ENCODE results near the gene OR51F2. TPM values are rescaled to one million over a fixed set of nuclear protein-coding genes. Genes with fewer than 3 reads are reported as not detected.

OR51F2 gene
- total RNA-seq, 1 experiment from 2014 or later, result not detected

DNA sequence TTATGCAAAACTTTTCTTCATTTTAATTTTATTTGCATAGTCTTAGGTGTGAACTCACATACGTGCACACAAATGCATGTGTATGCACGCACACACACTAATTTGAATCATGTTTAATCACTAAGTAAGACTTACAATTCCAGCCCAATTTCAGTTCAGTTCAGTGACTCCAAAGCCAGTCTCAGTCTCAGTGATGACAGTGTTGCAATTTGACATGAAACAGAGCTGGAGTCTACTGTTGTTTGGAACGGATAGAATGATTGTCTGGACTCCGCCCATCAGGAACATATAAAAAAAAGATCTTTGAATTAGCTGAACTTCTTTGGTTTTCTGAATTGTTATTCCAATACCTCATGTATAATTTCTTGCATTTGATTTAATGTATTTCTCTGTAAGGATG lies 42.8 kb downstream of the OR51F2 start:
- ChIA-PET POLR2A (no interaction called here), CTCF (no interaction called here)
- TF ChIP-seq, protein P1, sequence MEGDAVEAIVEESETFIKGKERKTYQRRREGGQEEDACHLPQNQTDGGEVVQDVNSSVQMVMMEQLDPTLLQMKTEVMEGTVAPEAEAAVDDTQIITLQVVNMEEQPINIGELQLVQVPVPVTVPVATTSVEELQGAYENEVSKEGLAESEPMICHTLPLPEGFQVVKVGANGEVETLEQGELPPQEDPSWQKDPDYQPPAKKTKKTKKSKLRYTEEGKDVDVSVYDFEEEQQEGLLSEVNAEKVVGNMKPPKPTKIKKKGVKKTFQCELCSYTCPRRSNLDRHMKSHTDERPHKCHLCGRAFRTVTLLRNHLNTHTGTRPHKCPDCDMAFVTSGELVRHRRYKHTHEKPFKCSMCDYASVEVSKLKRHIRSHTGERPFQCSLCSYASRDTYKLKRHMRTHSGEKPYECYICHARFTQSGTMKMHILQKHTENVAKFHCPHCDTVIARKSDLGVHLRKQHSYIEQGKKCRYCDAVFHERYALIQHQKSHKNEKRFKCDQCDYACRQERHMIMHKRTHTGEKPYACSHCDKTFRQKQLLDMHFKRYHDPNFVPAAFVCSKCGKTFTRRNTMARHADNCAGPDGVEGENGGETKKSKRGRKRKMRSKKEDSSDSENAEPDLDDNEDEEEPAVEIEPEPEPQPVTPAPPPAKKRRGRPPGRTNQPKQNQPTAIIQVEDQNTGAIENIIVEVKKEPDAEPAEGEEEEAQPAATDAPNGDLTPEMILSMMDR (IDR thresholded peaks at IDR 0.05; ENCODE audit: unreplicated experiment), result no peak
- Mint-ChIP-seq H3K27me3 (ENCODE audit: insufficient read depth, unreplicated experiment) (peaks cover 13% of the 10 kb centered on the region), H3K9me3 (ENCODE audit: unreplicated experiment) (peaks cover 16% of the 10 kb centered on the region), H3K27ac (ENCODE audit: low read depth, unreplicated experiment) (no peak overlapping the region), H3K36me3 (ENCODE audit: insufficient read depth, unreplicated experiment) (no peaks in the 10 kb centered on the region), H3K4me1 (ENCODE audit: insufficient read depth, unreplicated experiment) (no peaks in the 10 kb centered on the region), H3K4me3 (ENCODE audit: unreplicated experiment) (no peak overlapping the region)
- DNase-seq (ENCODE audit: unreplicated experiment), result no peak
- intact Hi-C loops (cut with micrococcal nuclease), result no loop called here
- BruUV-seq (replicated peaks), result no TSS peak

DNA sequence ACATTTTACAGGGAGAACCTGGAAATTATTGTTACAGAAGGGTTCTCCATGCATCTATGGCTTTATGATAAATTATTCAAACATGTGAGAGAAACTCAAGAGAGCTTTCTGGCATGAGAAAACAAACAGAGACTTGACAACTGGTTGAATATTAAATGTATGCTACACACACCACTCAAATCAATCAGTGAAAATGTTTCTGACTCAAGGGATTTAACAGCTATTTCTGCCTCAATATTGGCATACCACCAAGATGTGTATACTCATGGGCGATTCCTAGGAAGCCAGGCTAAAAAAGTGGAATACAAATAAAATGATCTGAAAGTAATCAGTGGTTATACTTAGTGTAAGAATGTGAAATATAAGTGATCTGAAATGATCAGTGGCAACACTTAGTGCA lies 44.7 kb downstream of the OR51F2 start:
- intact Hi-C loops (cut with micrococcal nuclease), result no loop called here
- TF ChIP-seq, protein P1 (IDR thresholded peaks at IDR 0.05; ENCODE audit: unreplicated experiment), result no peak
- no peaks in the 10 kb centered on the region for H3K36me3 Mint-ChIP-seq (ENCODE audit: insufficient read depth, unreplicated experiment)
- DNase-seq (ENCODE audit: unreplicated experiment), result no peak
- POLR2A ChIA-PET, result no interaction called here
- CTCF ChIA-PET, result interaction anchor here (0.8 kb wide), 1 partner anchor 230 kb away, joined by 3 read pairs; no protein-coding TSS in a partner anchor
- BruUV-seq (replicated peaks), result no TSS peak
- peaks cover 13% of the 10 kb centered on the region for H3K27me3 Mint-ChIP-seq (ENCODE audit: insufficient read depth, unreplicated experiment)
- H3K27ac Mint-ChIP-seq (ENCODE audit: low read depth, unreplicated experiment), result no peak overlapping the region
- peaks cover 8% of the 10 kb centered on the region for H3K9me3 Mint-ChIP-seq (ENCODE audit: unreplicated experiment)
- no peaks in the 10 kb centered on the region for H3K4me1 Mint-ChIP-seq (ENCODE audit: insufficient read depth, unreplicated experiment)
- H3K4me3 Mint-ChIP-seq (ENCODE audit: unreplicated experiment), result no peak overlapping the region

Other genes with a start within 250 kb of the OR51F2 start
- not detected in 2 replicates for gene OR52I2, start 239.6 kb upstream of the OR51F2 start, total RNA-seq (2022)
- gene OR52I1, start 227.3 kb upstream of the OR51F2 start, total RNA-seq (2022), result not detected in 2 replicates
- 7.9 and 9.0 TPM in 2 replicates for gene TRIM68, start 213.1 kb upstream of the OR51F2 start, total RNA-seq (2022)
- not detected in 2 replicates for gene OR51D1, start 183.8 kb upstream of the OR51F2 start, total RNA-seq (2022)
- not detected in 2 replicates for gene OR51E1, start 177.3 kb upstream of the OR51F2 start, total RNA-seq (2022)
- not detected in 2 replicates for gene OR51E2, start 123.5 kb upstream of the OR51F2 start, total RNA-seq (2022)
- gene MMP26, start 116.5 kb upstream of the OR51F2 start, total RNA-seq (2022), result not detected in 2 replicates
- not detected in 2 replicates for gene OR51F1, start 51.4 kb upstream of the OR51F2 start, total RNA-seq (2022)
- gene OR52R1, start 16.9 kb upstream of the OR51F2 start, total RNA-seq (2022), result not detected in 2 replicates
- gene OR51S1, start 27.9 kb downstream of the OR51F2 start, total RNA-seq (2022), result not detected in 2 replicates
- not detected in 2 replicates for gene OR51T1, start 60.6 kb downstream of the OR51F2 start, total RNA-seq (2022)
- not detected in 2 replicates for gene OR51A7, start 82.5 kb downstream of the OR51F2 start, total RNA-seq (2022)
- not detected in 2 replicates for gene OR51G2, start 98.0 kb downstream of the OR51F2 start, total RNA-seq (2022)
- not detected in 2 replicates for gene OR51G1, start 103.0 kb downstream of the OR51F2 start, total RNA-seq (2022)
- not detected in 2 replicates for gene OR51A4, start 126.3 kb downstream of the OR51F2 start, total RNA-seq (2022)
- gene OR51A2, start 134.4 kb downstream of the OR51F2 start, total RNA-seq (2022), result not detected in 2 replicates
- not detected in 2 replicates for gene OR51L1, start 173.5 kb downstream of the OR51F2 start, total RNA-seq (2022)
- not detected in 2 replicates for gene OR52J3, start 225.2 kb downstream of the OR51F2 start, total RNA-seq (2022)
- gene OR52E2, start 238.3 kb downstream of the OR51F2 start, total RNA-seq (2022), result not detected in 2 replicates
- gene OR52E1, start 248.3 kb downstream of the OR51F2 start, total RNA-seq (2022), result not detected in 2 replicates

All from MCF 10A (cell line).